GM19023 (cell line): ENCODE data around the gene NFASC.

Experiments
- ATAC-seq: cut with Tn5 transposase; IDR thresholded peaks from one replicate; pipeline ENCODE4 v1.9.1; 2021; ENCODE audit warnings: mild to moderate bottlenecking, moderate library complexity; ENCODE audit not compliant: unreplicated experiment

Gene NFASC

DNA sequence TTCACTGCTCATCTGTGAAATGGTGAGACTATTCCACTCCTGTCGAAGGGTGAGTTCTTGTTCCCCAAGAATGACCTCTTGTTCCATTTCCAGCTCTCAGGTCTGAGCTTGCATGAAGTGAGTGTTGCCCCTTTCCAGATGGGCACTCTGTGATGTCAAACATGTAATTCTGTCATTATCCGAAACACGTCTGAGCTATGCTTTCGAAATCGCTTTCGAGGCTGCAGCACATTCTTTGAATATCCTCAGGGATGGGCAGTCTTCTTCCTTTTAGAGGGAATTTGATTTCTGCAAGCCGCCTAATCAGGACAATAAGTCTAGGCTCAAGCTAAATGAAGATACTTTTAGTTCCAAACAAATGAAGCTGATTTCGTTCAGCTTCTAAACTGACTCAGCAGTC lies 15.1 kb downstream of the NFASC start:
- no peak for ATAC-seq

DNA sequence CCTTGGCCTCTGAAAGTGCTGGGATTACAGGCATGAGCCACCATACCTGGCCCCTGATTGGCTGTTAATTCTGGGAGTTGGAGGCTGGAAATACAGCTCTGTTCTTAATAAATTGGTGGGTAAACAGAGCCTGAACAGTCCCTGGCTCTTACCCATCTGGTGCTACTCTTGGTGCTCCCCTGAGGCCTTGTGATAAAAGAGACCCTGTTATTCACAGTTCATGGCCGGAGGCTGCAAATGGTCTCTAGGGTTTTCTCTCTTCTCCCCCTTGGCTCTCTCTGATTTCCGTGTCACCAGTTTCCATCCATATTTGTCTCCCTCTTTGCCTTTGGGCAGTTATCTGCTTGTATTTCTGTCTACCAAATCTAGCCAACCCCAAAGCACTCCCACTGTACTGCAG lies 17.2 kb downstream of the NFASC start:
- ATAC-seq, result no peak

DNA sequence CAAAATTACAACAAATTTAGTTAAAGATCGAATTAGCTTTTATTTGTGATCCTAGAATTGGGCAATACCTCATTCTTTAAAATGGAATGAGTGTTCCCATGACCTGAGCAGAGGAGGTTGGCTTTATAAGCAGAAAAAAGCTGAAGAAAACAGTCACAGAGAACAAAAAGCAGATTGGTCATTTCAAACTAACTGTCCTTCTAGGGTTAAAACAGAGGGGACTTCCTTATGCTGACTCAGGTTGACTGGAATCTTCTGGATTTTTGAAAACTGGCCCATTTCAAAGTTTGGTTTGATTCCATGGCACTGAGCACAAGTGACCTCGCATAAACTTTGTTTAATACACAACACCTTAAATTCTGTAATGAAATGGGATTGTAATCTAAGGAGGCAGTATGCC lies 17.6 kb downstream of the NFASC start:
- ATAC-seq, result no peak

DNA sequence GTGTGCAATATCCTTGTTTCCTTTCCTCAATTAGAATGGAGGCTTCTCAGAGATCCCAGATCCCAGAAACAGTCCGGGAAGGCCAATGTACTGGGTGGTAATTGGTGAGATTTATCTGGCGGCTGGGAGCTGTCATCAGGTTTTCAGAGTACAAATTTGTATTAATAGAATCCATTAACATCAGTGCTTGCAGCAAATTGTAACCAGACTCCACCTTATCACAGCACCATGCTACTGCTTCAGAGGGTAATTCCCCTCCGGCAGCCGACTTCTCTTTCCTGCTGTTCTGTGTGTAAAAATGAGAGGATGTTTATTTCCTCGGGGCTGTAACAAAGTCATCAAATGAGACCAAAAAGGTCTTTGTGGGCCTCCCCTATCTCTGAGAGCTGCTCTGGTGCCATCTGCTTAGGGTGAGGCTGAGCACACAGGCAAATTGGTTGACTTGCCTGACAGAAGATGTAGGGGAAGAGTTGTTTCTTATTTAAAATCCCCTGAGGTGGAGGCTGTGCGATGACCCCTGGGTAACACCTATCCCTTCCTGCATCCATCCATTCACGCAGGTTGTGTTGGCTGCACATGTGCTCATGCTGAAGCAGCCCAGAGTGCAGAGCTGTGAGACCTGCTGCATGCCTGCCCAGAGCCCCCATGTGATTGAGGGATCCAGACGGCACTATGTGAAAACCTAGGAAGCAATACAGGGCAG lies 19.2 kb downstream of the NFASC start:
- no peak for ATAC-seq

DNA sequence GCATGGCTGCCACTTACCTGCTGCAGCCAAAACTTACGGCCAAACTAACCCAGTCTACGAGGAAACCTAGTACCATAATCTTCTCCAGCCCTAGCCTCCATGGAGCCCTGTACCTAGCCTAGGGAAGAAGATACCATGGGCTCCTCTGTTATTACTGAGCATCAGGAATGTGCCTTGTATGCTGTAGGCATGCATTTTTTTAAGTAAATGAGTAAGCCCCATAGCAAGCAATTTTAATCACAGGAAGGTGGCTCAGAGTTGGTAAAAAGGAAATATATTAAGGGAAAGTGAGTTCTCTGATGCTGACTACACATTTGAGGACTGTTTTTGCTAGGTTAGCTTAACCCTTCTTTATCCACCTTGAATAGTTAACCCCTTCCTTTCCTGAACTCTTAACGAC lies 21.2 kb downstream of the NFASC start:
- no peak for ATAC-seq

DNA sequence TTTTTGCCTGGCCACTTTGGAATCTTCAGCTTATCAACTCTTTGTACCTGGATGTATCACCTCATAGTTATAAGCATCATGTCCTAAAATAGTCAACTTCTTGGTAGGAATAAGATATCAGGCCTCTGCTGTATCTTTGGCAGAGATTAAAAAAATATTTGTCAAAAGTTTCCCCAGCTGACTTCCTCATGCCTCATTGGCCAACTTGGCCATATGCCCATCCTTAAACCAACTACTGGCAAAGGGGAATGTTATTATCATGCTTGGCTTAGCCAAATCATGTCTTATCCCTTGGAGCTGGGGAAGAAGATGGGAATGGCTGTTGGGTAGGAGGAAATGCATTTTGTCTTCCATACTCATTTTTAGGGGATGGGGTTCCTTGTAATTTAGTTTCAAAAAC lies 23.4 kb downstream of the NFASC start:
- ATAC-seq, result no peak

DNA sequence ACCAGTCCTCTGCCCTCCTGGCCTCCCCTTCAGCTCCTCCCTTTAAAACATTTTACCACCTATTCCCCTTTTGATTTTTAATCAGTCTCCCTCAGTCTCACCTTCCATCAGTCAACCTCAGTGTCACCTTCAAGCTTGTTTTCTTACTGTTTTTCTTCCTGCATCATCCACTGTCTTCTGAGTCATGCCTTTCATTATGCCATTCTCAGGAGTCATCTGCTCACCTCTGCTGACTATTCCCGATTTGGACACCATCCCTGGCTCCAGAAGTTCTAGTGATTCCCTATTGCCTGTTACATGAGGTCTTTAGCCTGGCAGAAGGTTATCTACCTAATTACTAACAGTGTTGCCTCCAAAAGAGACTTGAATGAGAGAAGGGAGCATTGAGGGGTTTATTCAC lies 23.9 kb downstream of the NFASC start:
- no peak for ATAC-seq

DNA sequence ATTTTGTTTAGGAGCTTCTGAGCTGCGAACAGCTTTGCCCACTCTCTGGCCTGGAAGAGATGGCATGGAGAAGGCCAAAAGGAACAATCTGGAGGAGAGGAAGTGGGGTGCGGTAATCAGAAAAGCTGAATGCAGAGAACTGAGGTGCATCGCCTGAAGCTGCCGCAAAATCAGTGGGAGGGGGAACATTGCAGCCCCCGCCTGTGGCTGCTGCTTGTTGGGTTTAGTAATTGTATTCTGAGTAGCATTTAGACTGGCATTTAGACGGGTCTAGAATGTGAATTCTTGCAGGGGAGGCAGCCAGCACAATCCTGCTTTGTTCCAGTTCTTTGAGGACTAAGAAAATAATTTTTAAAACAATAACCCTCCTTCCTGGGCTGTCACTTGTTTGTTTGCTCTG lies 25.4 kb downstream of the NFASC start:
- no peak for ATAC-seq

DNA sequence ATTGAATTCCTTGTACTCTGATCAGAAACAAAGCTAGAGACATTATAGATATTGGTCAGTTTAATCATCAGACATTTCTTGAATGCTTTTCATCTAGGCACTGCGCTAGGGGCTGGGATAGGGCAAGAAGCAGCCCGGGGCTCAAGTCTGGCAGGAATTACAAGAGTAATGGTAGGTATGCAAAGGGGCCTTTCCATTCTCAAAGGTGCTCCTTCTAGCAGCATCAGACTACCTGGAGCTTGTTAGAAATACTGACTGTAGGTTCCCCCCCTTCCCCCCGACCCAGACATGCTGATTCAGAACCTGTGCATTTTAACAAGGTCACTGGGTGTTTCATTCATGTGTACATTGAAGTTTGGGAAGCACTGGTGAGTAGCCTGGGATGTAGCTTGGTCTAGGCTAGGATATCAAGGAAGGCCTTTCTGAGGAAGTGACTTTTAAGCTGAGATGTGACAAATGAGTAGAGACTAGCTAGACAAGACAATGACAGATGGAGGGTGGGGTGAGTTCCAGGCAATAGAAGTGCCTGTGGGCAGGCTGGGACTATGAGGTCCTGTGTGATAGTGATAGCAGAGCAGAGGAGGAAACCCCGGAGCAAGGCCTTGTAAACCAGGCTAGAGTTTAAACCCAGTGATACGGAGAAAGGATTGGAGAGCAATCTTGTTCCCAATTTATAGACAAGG lies 26.3 kb downstream of the NFASC start:
- no peak for ATAC-seq

DNA sequence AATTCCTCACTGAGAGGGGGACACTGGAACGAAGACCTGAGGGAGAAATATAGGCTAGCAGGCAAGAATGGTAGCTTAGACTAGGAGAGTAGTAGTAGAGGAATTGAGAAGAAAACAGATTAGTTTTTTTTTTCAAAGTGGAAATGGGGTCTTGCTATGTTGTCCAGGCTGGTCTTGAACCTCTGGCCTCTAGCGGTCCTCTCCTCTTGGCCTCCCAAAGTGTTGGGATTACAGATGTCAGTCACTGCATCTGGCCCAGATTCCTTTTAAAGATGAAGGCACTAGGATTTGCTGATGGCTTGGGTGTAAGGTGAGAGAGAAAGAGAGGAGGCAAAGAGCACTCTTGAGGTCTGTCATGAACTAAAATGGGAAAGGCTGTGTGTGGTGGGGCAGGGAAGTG lies 30.1 kb downstream of the NFASC start:
- ATAC-seq, result no peak

DNA sequence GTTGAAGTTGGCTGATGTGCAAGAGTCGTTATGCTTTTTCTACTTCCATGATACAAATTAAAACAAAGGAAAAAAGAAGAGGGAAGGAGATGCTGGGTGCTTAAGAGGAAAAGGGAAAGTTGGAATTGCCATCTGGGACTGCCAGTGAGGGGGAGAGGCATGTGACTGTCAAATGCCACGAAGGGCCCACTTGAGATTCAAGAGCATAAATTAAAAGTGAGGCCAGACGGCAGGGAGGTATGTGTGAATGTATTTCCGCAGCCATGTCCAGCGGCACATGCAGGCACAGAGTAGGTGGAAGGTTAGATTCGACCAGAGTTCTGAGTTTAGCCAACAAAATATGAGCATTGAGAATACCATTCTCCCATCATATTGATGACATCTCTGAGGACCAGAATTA lies 32.0 kb downstream of the NFASC start:
- no peak for ATAC-seq

DNA sequence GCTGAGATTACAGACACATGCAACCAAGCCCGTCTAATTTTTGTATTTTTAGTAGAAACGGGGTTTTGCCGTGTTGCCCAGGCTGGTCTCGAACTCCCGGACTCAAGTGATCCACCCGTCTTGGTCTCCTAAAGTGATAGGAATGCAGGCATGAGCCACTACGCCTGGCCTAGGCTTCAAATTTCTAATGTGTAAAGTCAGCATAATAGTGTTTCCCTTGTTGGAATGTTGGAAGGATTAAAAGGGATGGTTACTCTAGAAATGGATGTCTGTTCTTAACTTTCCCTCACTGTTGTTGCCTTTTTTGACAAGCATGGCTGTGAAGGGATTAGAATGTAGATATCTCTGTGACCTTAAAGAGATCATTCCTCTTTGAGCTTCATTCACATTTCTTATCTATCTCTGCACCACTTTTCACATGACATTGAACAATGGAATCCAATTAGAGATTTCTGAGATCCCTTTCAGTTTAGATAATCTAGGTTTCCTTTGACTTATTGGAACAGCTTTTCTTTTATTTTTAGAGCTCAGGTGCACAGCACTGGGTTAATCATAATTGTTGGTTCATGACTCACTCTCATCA lies 33.7 kb downstream of the NFASC start:
- ATAC-seq, result no peak

DNA sequence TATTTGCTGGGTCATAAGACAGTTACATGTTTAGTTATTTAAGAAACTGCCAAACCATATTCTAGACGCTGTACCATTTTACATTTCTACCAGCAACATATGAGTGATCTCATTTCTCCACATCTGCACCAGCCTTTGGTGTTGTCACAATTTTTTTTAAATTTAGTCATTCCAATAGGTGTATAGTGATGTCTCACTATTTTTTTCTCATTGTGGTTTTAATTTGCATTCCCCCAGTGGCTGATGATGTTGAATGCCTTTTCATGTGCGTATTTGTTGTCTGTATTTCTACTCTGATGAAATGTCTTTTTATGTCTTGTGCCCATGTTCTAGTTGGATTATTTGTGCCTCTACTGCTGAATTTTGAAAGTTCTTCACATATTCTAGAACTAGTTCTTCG lies 38.4 kb downstream of the NFASC start:
- ATAC-seq, result no peak

DNA sequence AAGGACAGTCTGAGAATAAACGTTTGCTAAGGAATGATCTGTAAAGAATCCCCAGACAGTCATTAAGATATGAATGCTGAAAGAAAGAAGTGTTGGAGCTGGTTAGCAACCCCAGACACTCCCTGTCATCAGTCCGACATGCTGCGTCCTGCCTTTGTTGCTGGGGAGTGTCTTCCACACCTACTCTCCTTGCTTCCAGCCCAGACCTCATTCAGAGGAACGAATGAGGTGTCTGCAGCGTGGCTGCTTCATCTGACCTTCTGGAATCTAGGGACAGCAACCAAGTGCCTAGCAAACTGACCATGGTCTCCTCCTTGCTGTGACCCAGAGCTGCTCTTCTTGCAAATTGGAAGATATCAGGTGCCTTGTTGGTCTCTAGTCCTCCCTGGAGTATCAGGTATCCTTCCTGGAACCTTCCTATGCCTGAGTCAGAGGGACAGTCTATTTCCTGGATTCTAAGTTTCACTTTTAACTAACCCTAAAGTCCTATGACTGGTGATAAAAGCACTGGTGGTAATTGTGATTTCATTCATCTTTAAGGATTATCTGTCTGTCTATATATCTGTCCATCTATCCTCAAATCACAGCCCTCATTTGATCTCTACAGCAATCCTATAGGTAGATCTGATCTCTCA lies 45.3 kb downstream of the NFASC start:
- no peak for ATAC-seq

DNA sequence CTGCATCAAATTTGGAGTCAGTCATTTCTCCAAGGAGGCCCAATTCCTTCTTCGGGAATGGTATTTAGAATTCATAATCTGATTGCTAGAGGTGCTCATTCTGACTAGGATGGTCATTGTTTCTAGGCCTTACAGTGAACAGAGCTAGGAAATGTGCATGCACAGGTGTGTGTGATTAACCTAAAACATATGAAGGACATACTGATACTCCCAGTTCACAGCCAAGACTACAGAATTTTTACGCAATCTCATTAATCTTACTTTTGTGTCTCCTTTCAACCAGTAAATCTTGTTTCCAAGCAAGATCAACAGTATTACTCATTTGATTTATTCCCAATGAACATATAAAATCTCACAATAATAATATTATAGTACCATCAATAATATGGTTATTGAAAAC lies 47.1 kb downstream of the NFASC start:
- no peak for ATAC-seq

DNA sequence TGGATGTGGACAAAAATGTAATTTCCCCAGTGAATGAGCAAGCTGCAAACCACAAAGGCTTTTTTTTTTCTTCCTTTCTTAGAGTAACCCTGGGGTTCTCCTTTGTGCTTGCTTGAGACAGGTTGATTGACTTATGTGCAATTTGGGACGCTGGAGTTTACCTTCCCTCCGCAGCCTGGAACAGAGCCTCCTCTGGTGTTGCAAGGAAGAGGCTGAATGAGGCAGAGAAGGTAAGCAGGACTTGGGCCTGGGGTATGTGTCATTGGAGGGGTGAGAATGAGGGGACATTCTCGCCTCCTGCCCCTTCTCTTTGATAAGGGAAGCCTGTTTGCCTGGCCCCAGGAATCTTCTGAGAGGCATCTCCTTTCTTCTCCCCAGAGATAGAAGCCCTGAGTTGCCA lies 49.8 kb downstream of the NFASC start:
- ATAC-seq, result no peak

DNA sequence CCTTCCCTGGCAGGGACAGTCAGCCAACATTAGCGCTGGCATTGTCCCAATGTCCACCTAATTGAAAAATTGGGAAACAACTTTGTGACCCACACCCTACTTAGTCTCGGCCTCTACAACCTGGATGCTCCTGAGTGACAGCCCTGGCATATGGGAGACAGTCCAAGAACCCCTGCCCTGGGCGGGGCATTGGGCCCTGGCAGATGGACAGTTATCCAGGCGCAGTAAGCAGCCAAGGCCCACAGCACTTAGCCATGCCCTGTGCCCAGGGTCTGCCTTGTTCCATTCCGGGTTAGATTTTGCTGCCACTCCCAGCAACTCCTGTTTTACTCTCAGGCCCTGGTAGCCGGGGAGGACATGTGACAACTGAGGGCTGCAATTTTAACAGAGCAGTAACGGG lies 50.3 kb downstream of the NFASC start:
- no peak for ATAC-seq

DNA sequence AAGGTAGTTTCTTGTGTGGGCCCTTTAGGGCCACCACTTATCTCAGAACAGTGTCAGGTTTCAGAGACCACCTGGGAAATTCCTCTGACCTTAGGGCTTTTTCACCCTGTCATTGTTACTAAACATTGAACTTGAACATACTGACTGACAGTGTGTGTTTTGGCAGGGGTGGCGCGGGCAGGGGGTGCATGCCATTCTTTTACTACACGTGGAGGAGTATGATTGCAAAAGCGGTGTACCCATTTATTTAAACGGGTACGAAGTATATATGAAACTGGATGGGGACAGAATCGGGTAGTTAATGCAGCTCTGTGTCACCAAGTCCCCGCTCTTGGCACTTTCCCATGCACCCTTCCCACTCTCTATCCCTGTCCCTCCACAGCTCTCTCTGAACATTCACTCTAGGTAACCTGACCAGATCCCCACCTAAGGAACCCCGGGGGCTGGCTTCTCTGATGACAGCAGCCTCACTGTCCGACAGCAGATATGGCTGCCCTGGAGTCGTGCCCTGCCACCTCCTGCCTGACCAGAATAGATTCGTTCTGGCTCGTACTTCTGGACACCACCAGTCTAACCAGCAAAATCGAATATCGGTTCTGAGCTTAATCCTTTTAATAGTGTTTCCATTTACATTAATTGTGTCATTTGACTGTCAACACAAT lies 51.3 kb downstream of the NFASC start:
- ATAC-seq, result no peak

DNA sequence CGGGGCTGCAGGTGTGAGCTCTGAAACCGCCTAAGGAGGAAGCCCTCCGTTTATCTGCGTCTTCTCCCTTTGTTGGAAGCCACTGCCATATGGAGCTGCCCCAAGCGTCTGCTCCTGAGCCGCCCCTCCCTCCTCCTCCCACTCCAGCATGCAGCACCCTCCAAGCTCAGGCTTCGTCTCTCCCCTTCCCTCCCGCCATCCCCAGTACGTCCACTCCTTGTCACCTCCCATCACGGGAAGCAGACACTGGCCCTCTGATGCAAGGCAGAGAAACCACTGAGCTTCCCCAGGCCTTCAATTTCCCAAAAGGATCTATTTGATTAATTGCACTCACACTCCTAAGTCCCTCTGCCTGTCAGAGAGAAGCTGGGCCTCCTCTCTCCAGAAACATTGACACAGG lies 52.5 kb downstream of the NFASC start:
- ATAC-seq, result no peak

DNA sequence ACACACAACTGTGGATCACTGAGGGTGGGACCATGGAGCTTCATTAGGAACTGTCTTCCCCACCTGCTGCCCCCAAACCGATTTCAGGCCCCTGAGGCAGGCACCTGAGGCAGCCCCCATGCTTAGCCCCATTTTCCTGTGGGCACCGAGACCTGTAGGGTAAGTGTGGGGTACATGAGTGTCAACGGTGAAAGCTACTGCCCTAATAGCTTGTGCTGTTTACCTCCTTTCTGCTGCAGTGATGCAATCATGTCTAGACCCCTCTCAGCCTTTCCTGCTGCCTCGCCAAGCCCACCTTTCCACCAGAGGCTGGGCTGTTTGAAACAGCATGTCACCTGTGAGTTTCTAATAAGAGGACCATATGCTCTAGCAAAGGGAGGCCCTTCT lies 53.0 kb downstream of the NFASC start:
- no peak for ATAC-seq

DNA sequence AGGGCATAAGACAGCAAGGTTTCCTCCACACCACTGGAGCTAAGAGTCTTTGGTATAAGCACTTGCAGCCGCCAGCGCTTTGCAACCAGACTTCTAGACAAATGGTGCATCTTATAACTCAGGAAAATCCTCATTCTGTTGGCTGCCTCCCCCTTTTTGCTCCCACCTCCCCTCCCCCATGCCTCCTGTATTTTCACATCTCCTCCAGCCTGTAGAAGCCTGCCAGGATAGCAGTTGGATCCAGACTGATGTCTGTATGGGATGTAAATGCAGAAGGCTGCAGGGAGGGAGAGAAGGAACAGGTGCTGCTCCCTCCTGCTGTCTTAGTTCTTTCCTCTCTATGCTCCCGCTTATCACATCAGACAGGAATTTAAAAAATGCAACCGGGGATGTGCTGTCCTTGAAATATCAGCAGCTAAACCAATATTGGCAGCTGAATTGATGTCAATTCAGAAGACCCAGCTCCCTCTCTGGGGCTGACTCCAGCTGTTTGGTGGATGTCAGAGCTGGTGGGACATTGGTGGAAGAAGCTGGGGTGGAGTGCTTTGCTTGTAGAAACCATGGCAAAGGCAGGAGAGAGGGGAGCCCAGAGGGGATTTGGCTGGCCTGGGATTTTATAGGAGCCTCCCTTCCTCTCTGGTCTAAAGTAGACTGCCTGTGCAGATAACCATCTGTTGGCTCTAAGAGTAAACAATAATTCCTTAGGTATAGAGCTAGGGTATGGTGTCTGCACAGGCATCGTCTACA lies 53.5 kb downstream of the NFASC start:
- ATAC-seq, result no peak
